Sigmoid colon (tissue), 4 donors: Measurements from ENCODE around the gene RC3H1.

Source experiments
- EP300 ChIP-seq, 4 donors: sonication (generic); formaldehyde crosslinking; IDR thresholded peaks; one replicate each; pipeline ENCODE4 v1.6.1; 2017; ENCODE audit warnings: antibody characterized with exemption in 4 of 4
- POLR2A ChIP-seq, 2 donors: fragments of 450-650 bp; IDR thresholded peaks; one replicate each; pipeline ENCODE4 v1.6.1; 2016; ENCODE audit warnings: antibody characterized with exemption in 2 of 2, mild to moderate bottlenecking in 2 of 2, moderate library complexity in 2 of 2
- TF ChIP-seq, protein P1 (sequence below), 4 experiments: fragments of 450-650 bp in 3 of 4; fragments of 200-600 bp in 1 of 4; IDR thresholded peaks; one replicate each; pipeline ENCODE4 v1.5.1; 2016 to 2019; ENCODE audit warnings: antibody characterized with exemption in 4 of 4, mild to moderate bottlenecking in 3 of 4, moderate library complexity in 2 of 4

DNA sequence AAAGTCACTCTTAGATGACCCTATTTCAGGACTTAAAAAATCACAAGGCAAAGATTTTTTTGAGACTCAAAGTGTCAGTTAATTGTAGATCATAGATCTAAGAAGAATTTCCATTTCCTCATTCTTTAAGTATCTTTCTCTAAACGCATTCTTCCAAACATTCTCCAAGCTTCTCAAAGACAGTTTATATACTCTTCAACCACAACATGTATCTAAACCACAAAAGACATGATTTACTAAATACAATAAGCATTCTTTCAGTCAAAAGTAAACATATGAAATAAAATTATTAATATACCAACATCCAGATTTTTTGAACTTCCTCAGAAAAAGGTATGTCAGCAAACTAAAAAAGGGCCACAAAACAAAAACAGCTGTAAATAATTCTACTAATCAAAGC, 24.4 kb downstream of the RC3H1 start:
- TF ChIP-seq, protein P1, sequence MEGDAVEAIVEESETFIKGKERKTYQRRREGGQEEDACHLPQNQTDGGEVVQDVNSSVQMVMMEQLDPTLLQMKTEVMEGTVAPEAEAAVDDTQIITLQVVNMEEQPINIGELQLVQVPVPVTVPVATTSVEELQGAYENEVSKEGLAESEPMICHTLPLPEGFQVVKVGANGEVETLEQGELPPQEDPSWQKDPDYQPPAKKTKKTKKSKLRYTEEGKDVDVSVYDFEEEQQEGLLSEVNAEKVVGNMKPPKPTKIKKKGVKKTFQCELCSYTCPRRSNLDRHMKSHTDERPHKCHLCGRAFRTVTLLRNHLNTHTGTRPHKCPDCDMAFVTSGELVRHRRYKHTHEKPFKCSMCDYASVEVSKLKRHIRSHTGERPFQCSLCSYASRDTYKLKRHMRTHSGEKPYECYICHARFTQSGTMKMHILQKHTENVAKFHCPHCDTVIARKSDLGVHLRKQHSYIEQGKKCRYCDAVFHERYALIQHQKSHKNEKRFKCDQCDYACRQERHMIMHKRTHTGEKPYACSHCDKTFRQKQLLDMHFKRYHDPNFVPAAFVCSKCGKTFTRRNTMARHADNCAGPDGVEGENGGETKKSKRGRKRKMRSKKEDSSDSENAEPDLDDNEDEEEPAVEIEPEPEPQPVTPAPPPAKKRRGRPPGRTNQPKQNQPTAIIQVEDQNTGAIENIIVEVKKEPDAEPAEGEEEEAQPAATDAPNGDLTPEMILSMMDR (IDR thresholded peaks at IDR 0.05) = no peak
- TF ChIP-seq POLR2A (IDR thresholded peaks at IDR 0.05) (no peak), EP300 (IDR thresholded peaks at IDR 0.05) (no peak)
